ENCODE measurements around the gene IL16.
"Not testable (repeated sequence)": the region's sequence is repeated elsewhere in the genome, so short reads cannot be mapped to it uniquely, and the experiment has no call there.

IL16 gene

GRCh38 chr15:81313686-81314085 is 117.0 kb downstream of the IL16 start:
- DNase-seq (ENCODE audit: low spot score): no peak

- no peak for DNase-seq (ENCODE audit: low spot score)
These were observed 117.7 kb downstream of the IL16 start for GRCh38 chr15:81314378-81314777.

GRCh38 chr15:81315452-81316175 is 118.9 kb downstream of the IL16 start:
- no peak for DNase-seq (ENCODE audit: low spot score)

GRCh38 chr15:81316267-81316666 is 119.6 kb downstream of the IL16 start:
- no peak for DNase-seq (ENCODE audit: low spot score)

GRCh38 chr15:81317642-81318017 is 121.0 kb downstream of the IL16 start:
- no peak for DNase-seq (ENCODE audit: low spot score)

GRCh38 chr15:81321667-81322066 is 125.0 kb downstream of the IL16 start:
- DNase-seq (ENCODE audit: low spot score): no peak

- DNase-seq (ENCODE audit: low spot score): no peak
These were observed 126.1 kb downstream of the IL16 start for GRCh38 chr15:81322676-81323253.

- DNase-seq (ENCODE audit: low spot score): no peak
These were observed 126.9 kb downstream of the IL16 start for GRCh38 chr15:81323559-81323943.

- peak; percentile 87 for DNase-seq (ENCODE audit: low spot score)
These were observed 127.5 kb downstream of the IL16 start, which contains the start of gene STARD5 for GRCh38 chr15:81323944-81324881. STARD5 (minus strand) TSS chr15:81324141; CDS start chr15:81324099, 42 bp downstream.

GRCh38 chr15:81326466-81327212 is 130.0 kb downstream of the IL16 start:
- no peak for DNase-seq (ENCODE audit: low spot score)

- DNase-seq (ENCODE audit: low spot score): no peak
These were observed 130.8 kb downstream of the IL16 start for GRCh38 chr15:81327516-81327915.

- no peak for DNase-seq (ENCODE audit: low spot score)
These were observed 132.8 kb downstream of the IL16 start for GRCh38 chr15:81329446-81329845.

- DNase-seq (ENCODE audit: low spot score): no peak
These were observed 133.8 kb downstream of the IL16 start for GRCh38 chr15:81330366-81331090.

GRCh38 chr15:81331141-81331540 is 134.5 kb downstream of the IL16 start:
- DNase-seq (ENCODE audit: low spot score): not testable (repeated sequence)

- DNase-seq (ENCODE audit: low spot score): no peak
These were observed 134.9 kb downstream of the IL16 start for GRCh38 chr15:81331600-81331999.

- DNase-seq (ENCODE audit: low spot score): no peak
These were observed 135.6 kb downstream of the IL16 start for GRCh38 chr15:81332326-81332725.

GRCh38 chr15:81333363-81333762 is 136.7 kb downstream of the IL16 start:
- DNase-seq (ENCODE audit: low spot score): no peak

- DNase-seq (ENCODE audit: low spot score): no peak
These were observed 138.2 kb downstream of the IL16 start for GRCh38 chr15:81334768-81335435.

- DNase-seq (ENCODE audit: low spot score): no peak
These were observed 139.0 kb downstream of the IL16 start for GRCh38 chr15:81335631-81336030.

- no peak for DNase-seq (ENCODE audit: low spot score)
These were observed 139.9 kb downstream of the IL16 start for GRCh38 chr15:81336568-81336967.

- DNase-seq (ENCODE audit: low spot score): no peak
These were observed 140.6 kb downstream of the IL16 start for GRCh38 chr15:81337241-81337640.
